KOPT-K1 (cell line): ENCODE measurements around the gene GBE1.

Experiments
- H3K27ac ChIP-seq: fragments of 200-600 bp; sonication (generic); 2 replicates; pipeline ENCODE4 v1.5.1; 2016; ENCODE audit warnings: antibody characterized with exemption, mild to moderate bottlenecking, low read depth, low read length; ENCODE audit not compliant: poor library complexity, severe bottlenecking
- H3K36me3 ChIP-seq: fragments of 200-600 bp; sonication (generic); 2 replicates; pipeline ENCODE4 v1.5.1; 2017; ENCODE audit warnings: antibody characterized with exemption, mild to moderate bottlenecking, low read length, moderate library complexity; ENCODE audit not compliant: insufficient read depth
- H3K9me3 ChIP-seq: fragments of 200-600 bp; sonication (generic); 2 replicates; pipeline ENCODE4 v1.5.1; 2017; ENCODE audit warnings: antibody characterized with exemption, low read length, mild to moderate bottlenecking; ENCODE audit not compliant: insufficient read depth, poor library complexity, severe bottlenecking

The GBE1 gene

DNA sequence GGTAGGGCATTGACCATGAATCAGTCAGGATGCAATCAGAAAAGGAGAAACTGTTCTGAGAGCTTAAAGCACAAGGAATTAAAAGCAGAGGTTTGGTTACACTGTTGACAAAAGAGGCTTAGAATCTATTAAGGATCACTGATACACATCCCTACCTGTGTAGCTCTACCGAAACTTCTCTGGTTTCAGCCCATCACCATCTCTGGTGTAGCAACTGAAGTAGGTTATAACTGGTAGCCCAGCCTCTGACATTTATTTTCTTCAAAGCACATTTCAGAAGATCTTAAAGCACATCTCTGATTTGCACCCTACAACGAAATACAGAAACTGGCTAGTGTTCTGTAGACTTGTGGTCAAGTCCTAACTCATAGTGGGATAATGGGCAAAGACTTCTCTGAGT lies 283.7 kb downstream of the GBE1 start:
- H3K36me3 ChIP-seq = no peaks in the 10 kb centered on the region
- H3K9me3 ChIP-seq = no peaks in the 10 kb centered on the region
- no peak overlapping the region for H3K27ac ChIP-seq

- Histone ChIP-seq H3K9me3 (no peaks in the 10 kb centered on the region), H3K36me3 (no peaks in the 10 kb centered on the region), H3K27ac (no peak overlapping the region)
Measured at GRCh38 chr3:81476692-81477091, 284.8 kb downstream of the GBE1 start.

- H3K9me3 ChIP-seq = no peaks in the 10 kb centered on the region
- no peaks in the 10 kb centered on the region for H3K36me3 ChIP-seq
- no peak overlapping the region for H3K27ac ChIP-seq
Measured at GRCh38 chr3:81472600-81473362, 288.7 kb downstream of the GBE1 start.

DNA sequence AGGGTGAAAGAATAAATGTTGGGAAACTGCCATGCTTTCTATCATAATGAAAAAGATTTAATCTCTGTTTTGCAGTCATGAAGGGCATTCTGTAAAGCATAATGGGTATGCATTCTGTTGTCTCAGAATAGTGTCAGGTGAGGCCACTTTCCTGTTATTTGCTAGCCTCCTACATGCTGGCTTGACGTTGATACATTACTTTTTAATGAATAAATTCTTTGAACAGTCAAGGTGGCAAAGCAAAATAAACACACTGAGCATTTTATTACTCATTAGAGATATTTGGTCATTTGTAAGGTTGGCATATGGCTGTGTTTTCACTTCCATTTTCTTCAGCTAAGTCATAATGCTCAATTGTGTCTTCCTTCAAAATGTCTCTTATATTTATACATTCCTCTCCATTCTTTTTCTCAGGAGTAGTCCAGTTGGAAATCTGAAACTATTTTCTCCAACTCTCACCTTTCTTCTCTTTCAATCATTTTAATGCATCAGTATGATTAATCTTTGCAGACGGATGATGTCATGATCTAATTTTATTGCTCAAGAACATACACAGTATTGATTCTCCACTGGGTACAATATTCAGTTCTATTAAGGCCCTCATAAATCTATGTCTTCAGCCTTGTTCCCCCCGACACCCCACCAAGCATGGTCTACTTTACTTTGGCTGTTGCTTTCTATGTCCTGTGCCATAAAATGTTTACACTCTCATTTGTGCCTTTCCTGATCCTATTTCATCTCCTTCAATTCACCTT lies 290.7 kb downstream of the GBE1 start:
- Histone ChIP-seq H3K36me3 (no peaks in the 10 kb centered on the region), H3K9me3 (no peaks in the 10 kb centered on the region), H3K27ac (no peak overlapping the region)

DNA sequence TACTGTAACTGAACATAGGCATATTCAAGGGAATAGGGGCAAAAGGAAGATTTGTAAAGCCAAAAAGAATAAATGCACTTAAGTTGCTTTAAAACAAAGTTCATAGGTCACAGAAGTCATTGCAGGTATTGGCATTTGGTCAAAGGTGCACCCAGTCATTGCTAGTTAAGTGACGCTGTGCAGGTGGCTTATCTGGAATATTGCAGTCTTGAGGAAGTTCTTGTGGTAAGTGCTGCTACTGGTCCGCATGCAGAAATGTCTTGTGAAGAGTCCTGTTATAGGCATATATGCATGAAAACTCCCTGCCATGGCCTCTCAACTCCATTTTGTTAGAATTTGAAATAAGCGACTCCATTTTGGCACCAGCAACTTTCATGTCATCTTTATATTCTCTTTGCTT lies 293.1 kb downstream of the GBE1 start:
- no peak overlapping the region for H3K27ac ChIP-seq

DNA sequence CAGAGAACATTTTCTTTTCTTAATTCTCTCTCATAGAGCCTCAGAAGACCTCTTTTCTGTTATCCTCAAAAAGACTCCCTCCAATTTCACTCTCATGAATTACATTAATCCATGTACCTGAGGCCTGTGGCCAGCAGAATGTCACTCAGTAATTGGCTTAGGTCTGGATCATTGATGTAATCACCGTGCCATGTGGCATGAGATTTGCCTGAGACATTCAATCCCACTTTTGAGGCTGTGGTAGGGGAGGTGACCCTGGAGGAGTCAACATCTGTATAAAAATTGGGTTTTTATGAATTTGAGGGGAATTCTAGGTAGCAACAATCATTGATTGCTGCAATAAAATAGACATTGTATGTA lies 295.3 kb downstream of the GBE1 start:
- no peak overlapping the region for H3K27ac ChIP-seq

More for the DNA sequence above, 293.1 kb downstream of the GBE1 start:
- H3K9me3 ChIP-seq = no peaks in the 10 kb centered on the region
- no peaks in the 10 kb centered on the region for H3K36me3 ChIP-seq

GRCh38 chr3:81465510-81466200 lies 295.8 kb downstream of the GBE1 start:
- H3K36me3 ChIP-seq = no peaks in the 10 kb centered on the region
- H3K9me3 ChIP-seq = no peaks in the 10 kb centered on the region
- H3K27ac ChIP-seq = no peak overlapping the region

More for the DNA sequence above, 295.3 kb downstream of the GBE1 start:
- no peaks in the 10 kb centered on the region for H3K36me3 ChIP-seq
- no peaks in the 10 kb centered on the region for H3K9me3 ChIP-seq

DNA sequence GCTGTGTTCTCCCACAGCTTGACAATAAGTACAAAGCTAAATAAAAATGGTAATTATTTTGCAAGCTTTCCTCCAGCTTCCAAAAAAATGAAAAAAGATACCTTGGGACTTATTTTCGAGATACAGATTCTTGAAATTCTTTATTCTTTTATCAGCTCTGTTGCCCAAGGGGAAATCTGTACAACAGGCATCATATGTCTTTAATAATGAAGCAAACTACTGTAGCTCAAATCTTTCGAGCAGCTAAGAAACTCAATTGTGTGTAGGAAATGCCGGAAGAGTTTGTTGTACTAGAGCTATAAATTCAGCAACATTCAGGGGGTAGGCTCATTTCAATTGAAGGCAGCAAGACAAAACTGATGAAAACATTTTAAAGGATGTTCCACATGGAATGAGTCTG lies 297.7 kb downstream of the GBE1 start:
- H3K27ac ChIP-seq = no peak overlapping the region
- no peaks in the 10 kb centered on the region for H3K36me3 ChIP-seq
- H3K9me3 ChIP-seq = no peaks in the 10 kb centered on the region

DNA sequence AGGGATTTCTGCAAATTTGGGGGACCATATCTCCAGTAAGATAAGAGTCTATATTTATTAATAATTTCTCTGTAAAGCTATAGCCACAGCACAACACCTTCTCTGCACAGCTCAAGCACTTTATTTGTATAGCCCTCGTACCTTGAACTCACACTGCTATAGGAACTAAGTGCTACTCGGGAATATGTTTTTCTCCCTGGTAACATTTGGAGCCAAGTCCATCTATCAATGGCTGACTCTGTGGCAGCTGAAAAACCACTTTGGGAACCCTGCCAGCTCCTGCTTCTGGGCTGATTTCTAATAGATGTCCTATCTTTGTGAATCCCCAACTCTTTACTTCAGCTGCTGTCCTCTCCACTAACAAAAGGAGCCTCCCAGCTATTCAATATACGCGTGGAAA lies 298.5 kb downstream of the GBE1 start:
- Histone ChIP-seq H3K9me3 (no peaks in the 10 kb centered on the region), H3K27ac (no peak overlapping the region), H3K36me3 (no peaks in the 10 kb centered on the region)

DNA sequence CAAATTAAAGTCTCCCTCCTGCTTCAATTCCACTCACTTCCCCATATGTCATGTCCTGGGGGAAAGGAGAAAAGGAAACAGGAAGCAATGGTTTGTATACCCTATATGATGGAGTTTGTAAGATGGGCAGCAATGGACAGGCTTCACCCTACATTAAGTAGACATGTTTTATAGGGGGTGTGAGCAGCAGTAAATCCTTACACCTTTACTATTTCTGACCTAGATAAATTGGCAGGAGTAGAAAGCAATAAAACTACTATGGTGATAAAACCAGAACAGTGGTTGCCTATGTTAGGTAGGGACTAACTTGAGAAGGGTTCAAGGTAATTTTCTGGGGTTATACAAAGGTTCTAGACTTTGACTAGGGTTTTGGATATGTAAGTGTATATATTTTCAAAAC lies 301.7 kb downstream of the GBE1 start:
- H3K9me3 ChIP-seq = no peaks in the 10 kb centered on the region
- H3K27ac ChIP-seq = no peak overlapping the region
- no peaks in the 10 kb centered on the region for H3K36me3 ChIP-seq

- no peaks in the 10 kb centered on the region for H3K9me3 ChIP-seq
- H3K27ac ChIP-seq = no peak overlapping the region
- H3K36me3 ChIP-seq = no peaks in the 10 kb centered on the region
Measured at GRCh38 chr3:81452418-81452817, 309.0 kb downstream of the GBE1 start.

DNA sequence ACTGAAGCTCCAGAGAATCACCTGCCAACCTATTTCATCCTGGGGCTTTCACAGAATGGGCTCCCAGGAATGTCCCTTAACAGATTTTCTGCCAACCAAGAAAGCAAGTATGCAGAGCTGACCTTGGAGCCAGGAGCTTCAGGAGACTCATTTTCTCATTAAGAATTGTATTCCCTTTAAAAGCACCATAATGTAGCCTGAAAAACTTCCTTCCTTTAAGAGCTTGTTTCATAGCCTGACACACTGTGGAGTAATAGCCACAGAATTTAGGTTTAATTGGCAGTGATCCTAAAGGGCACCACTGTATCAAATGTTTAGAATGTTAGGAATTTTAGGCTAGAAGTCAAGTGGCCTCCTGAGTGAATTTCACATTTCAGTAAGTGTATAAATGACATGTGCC lies 309.8 kb downstream of the GBE1 start:
- H3K36me3 ChIP-seq = no peaks in the 10 kb centered on the region
- no peak overlapping the region for H3K27ac ChIP-seq
- no peaks in the 10 kb centered on the region for H3K9me3 ChIP-seq

DNA sequence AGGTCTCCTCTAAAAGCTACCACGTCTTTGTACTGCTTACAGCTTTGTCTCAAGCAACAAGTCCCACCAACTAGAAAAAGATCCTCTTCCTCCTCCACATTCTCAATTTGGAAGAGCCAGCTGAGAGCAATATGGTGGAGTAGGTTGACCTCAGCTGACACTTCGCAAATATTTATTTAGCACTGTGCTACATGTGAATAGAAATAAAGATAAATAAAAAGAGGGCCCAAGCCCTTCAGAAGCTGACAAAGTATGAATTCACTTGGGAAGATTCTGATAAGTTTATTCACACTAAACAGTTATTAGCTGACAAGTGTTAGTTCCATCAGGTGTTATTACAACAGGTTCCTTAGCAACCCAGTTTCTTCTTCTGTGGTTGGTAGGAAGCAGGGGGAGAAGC lies 310.3 kb downstream of the GBE1 start:
- H3K36me3 ChIP-seq = no peaks in the 10 kb centered on the region
- no peak overlapping the region for H3K27ac ChIP-seq
- H3K9me3 ChIP-seq = no peaks in the 10 kb centered on the region

DNA sequence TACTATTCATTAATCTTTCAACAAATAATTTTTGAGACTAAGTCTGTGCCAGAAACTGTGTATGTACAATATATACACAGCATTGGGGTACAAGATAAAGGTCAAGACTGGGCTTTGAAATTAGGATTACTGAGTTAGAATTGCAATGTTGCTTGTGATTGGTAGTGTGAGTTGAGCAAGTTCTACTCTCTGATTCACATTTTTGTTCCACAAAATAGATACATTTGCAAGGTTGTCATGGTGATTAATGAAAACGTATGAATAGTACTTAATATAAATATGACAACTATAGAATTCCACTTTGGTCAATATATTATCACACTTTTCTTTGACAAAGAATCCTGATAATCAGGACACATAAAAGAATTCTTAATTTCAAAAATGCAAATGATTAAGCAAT lies 314.6 kb downstream of the GBE1 start:
- Histone ChIP-seq H3K36me3 (no peaks in the 10 kb centered on the region), H3K9me3 (no peaks in the 10 kb centered on the region)

DNA sequence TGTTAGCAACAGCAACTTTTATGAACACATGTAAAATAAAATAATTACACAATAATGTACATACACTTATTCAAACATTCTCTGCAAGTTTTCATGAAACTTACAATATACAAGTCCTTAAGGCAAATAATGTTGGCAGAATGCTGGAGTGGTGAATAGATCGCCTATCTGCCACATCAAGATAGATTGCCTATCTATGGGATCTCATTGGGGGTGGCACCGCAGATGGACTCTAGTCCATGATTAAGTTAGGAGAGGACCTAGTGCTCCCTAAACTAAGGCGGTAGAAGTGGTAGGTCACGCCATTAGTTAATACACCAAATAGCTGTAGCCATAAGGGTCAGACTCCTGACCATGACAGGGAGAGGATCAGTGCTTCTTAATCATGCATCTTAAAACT lies 315.7 kb downstream of the GBE1 start:
- no peaks in the 10 kb centered on the region for H3K9me3 ChIP-seq
- H3K36me3 ChIP-seq = no peaks in the 10 kb centered on the region
- no peak overlapping the region for H3K27ac ChIP-seq

More for the DNA sequence above, 314.6 kb downstream of the GBE1 start:
- H3K27ac ChIP-seq = no peak overlapping the region
